ENCODE results near the gene GNAL.
"Not testable (repeated sequence)": the region's sequence is repeated elsewhere in the genome, so short reads cannot be mapped to it uniquely, and the experiment has no call there.

The GNAL gene

GRCh38 chr18:11909061-11909455 lies 220.0 kb downstream of the GNAL start:
- no peak for DNase-seq (ENCODE audit: low read depth)

- no peak for DNase-seq (ENCODE audit: low read depth)
These were observed 220.5 kb downstream of the GNAL start for GRCh38 chr18:11909591-11910026.

- DNase-seq (ENCODE audit: low read depth) = not testable (repeated sequence)
These were observed 227.8 kb downstream of the GNAL start for GRCh38 chr18:11916880-11917279.

- not testable (repeated sequence) for DNase-seq (ENCODE audit: low read depth)
These were observed 230.5 kb downstream of the GNAL start for GRCh38 chr18:11919522-11919921.

- DNase-seq (ENCODE audit: low read depth) = no peak
These were observed 234.4 kb downstream of the GNAL start for GRCh38 chr18:11923450-11923849.

GRCh38 chr18:11925800-11926481 lies 236.9 kb downstream of the GNAL start:
- no peak for DNase-seq (ENCODE audit: low read depth)

GRCh38 chr18:11927497-11927896 lies 238.4 kb downstream of the GNAL start:
- DNase-seq (ENCODE audit: low read depth) = no peak

GRCh38 chr18:11932393-11932792 lies 243.3 kb downstream of the GNAL start:
- DNase-seq (ENCODE audit: low read depth) = no peak

Data from fibroblast of the conjunctiva (primary cell).